ENCODE results near the gene MALL. TPM values are rescaled to one million over a fixed set of nuclear protein-coding genes. Genes with fewer than 3 reads are reported as not detected.

The MALL gene
- total and polyA plus RNA-seq, 4 donors, result 41.5 to 123 (median 109) TPM

GRCh38 chr2:110153416-110153815, 37.8 kb upstream of the MALL start:
- ATAC-seq (ENCODE audit: insufficient read depth, low FRiP score) (no peak), DNase-seq (no peak)
- Histone ChIP-seq H3K4me1 (ENCODE audit: control insufficient read depth in 5 of 5, insufficient read depth in 5 of 5, low read length in 5 of 5) (peaks cover 0 to 8% (median 0%) of the 10 kb centered on the region in 5 donors), H3K9me3 (ENCODE audit: control insufficient read depth in 4 of 4, insufficient read depth in 3 of 4, low read length in 3 of 4) (peaks cover 0 to 3% (median 0%) of the 10 kb centered on the region in 4 donors), H3K9ac (ENCODE audit: insufficient read depth in 1 of 2, low read length in 2 of 2) (no peak overlapping the region), H3K27me3 (ENCODE audit: control insufficient read depth in 3 of 3, insufficient read depth in 3 of 3, low read length in 2 of 3) (no peaks in the 10 kb centered on the region), H3K27ac (ENCODE audit: low read depth in 1 of 2, low read length in 1 of 2) (no peak overlapping the region), H3K4me3 (no peak overlapping the region), H3K36me3 (ENCODE audit: control insufficient read depth in 4 of 4, insufficient read depth in 4 of 4, low read length in 4 of 4) (no peaks in the 10 kb centered on the region)
- 64 to 79% methylated on average over 2 of the region's 2 CpGs for WGBS, 2 donors
- TF ChIP-seq CTCF (IDR thresholded peaks at IDR 0.05; ENCODE audit: control extremely low read depth, extremely low read depth), result no peak

DNA sequence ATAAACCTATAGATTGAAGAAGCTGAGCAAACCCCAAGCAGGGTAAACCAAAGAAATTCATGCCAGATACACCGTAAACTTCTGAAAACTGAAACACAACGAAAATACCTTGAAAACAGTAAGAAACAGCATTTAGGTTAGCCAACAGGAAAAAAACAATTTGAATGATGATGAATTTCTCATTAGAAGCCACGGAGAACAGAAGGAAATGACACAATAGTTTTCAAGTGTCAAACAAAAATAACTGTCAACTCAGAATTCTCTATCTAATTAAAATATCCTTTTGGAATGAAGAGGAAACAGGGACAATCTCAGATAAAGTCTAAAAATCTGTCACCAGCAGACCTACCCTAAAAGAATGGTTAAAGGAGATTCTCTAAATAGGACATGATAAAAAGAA, 37.3 kb upstream of the MALL start:
- WGBS, 2 donors, result 51 to 52% methylated on average over 3 of the region's 3 CpGs
- Histone ChIP-seq H3K9me3 (ENCODE audit: control insufficient read depth in 4 of 4, insufficient read depth in 3 of 4, low read length in 3 of 4) (peaks cover 0 to 5% (median 0%) of the 10 kb centered on the region in 4 donors), H3K27me3 (ENCODE audit: control insufficient read depth in 3 of 3, insufficient read depth in 3 of 3, low read length in 2 of 3) (no peaks in the 10 kb centered on the region), H3K4me1 (ENCODE audit: control insufficient read depth in 5 of 5, insufficient read depth in 5 of 5, low read length in 5 of 5) (peaks cover 0 to 8% (median 0%) of the 10 kb centered on the region in 5 donors), H3K27ac (ENCODE audit: low read depth in 1 of 2, low read length in 1 of 2) (no peak overlapping the region), H3K4me3 (no peak overlapping the region), H3K36me3 (ENCODE audit: control insufficient read depth in 4 of 4, insufficient read depth in 4 of 4, low read length in 4 of 4) (peaks cover 0 to 2% (median 0%) of the 10 kb centered on the region in 4 donors), H3K9ac (ENCODE audit: insufficient read depth in 1 of 2, low read length in 2 of 2) (no peak overlapping the region)
- TF ChIP-seq CTCF (IDR thresholded peaks at IDR 0.05; ENCODE audit: control extremely low read depth, extremely low read depth), result no peak
- ATAC-seq (ENCODE audit: insufficient read depth, low FRiP score), result no peak
- DNase-seq, result no peak

GRCh38 chr2:110149330-110150220, 34.0 kb upstream of the MALL start:
- Histone ChIP-seq H3K4me3 (no peak overlapping the region), H3K27me3 (ENCODE audit: control insufficient read depth in 3 of 3, insufficient read depth in 3 of 3, low read length in 2 of 3) (no peaks in the 10 kb centered on the region), H3K4me1 (ENCODE audit: control insufficient read depth in 5 of 5, insufficient read depth in 5 of 5, low read length in 5 of 5) (peaks cover 0 to 8% (median 0%) of the 10 kb centered on the region in 5 donors), H3K9me3 (ENCODE audit: control insufficient read depth in 4 of 4, insufficient read depth in 3 of 4, low read length in 3 of 4) (peaks cover 0 to 3% (median 0%) of the 10 kb centered on the region in 4 donors), H3K9ac (ENCODE audit: insufficient read depth in 1 of 2, low read length in 2 of 2) (no peak overlapping the region), H3K27ac (ENCODE audit: low read depth in 1 of 2, low read length in 1 of 2) (peak overlapping the region in 1 of 2 donors; percentile 60), H3K36me3 (ENCODE audit: control insufficient read depth in 4 of 4, insufficient read depth in 4 of 4, low read length in 4 of 4) (peaks cover 0 to 2% (median 0%) of the 10 kb centered on the region in 4 donors)
- no peak for TF ChIP-seq CTCF (IDR thresholded peaks at IDR 0.05; ENCODE audit: control extremely low read depth, extremely low read depth)
- WGBS, 2 donors, result 77 to 82% methylated on average over 6 of the region's 6 CpGs
- no peak for DNase-seq
- ATAC-seq (ENCODE audit: insufficient read depth, low FRiP score), result peak; percentile 50
